ENCODE results near the gene CFAP161.

CFAP161 gene

GRCh38 chr15:81185631-81186295, 51.7 kb downstream of the CFAP161 start:
- no peak for FAIRE-seq

GRCh38 chr15:81188354-81188753, 54.3 kb downstream of the CFAP161 start:
- no peak for FAIRE-seq

GRCh38 chr15:81189583-81190283, 55.7 kb downstream of the CFAP161 start:
- no peak for FAIRE-seq

- FAIRE-seq = no peak
Measured at GRCh38 chr15:81190922-81191507, 56.9 kb downstream of the CFAP161 start.

- FAIRE-seq = no peak
Measured at GRCh38 chr15:81191701-81192100, 57.6 kb downstream of the CFAP161 start.

GRCh38 chr15:81194723-81195122, 60.7 kb downstream of the CFAP161 start:
- no peak for FAIRE-seq

GRCh38 chr15:81195339-81195864, 61.3 kb downstream of the CFAP161 start:
- FAIRE-seq = no peak

GRCh38 chr15:81196576-81197254, 62.6 kb downstream of the CFAP161 start, which contains the start of gene IL16:
Gene IL16, plus strand, starts transcription at chr15:81196879. Its CDS starts 28,521 bp downstream, at chr15:81225400.
- no peak for FAIRE-seq

DNA sequence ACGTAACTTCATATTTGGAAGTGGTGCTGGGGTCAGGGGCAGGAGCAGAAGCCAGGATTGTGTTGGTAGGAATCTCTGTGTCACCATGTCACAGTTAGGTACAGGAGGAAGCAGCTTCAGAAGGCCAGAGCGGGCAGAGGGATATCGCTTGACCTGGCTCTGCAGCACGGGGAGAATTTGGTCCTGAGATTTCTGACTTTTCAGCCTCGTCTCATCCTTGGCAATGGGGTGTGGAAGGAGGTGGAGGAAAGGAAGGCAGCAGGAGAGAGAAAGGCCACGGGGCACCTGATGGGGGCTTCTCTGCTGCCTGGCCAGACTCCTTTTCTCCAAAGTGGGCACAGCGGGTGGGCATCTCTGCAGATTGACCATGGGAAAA, 63.2 kb downstream of the CFAP161 start:
- FAIRE-seq = no peak

DNA sequence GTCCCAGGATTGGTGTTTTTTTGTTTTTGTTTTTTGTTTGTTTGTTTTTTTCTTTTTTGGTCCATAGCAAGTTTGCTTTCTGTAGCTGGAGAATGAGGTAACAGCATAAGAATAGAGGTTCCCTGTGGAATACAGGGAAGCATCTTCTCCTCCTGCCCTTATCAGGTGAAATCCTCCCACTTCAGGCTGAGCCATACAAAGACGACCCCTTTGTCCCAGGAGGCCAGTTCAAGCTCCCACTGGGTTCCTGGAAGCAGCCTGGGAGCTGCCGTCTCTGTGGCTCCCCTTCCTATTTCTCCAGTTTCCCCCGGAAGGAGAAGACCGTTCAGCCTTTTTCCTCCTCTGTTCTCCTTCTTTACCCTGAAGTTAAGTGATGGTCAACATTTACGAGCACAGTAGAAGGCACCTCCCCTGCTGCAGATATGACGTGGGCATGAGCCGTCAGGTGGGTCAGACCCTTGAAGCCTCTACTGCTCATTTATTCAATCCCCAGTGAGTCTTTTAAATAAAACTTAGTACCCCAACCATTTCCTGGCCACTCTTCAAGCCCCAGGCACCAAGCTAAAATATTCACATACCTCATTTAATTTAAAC, 63.7 kb downstream of the CFAP161 start:
- FAIRE-seq = no peak
